NCI-H1930 (cell line): ENCODE measurements around the gene SMC3.
"Not testable (repeated sequence)": the region's sequence is repeated elsewhere in the genome, so short reads cannot be mapped to it uniquely, and the experiment has no call there.

ENCODE experiments used
- DNase-seq, 2 experiments: peaks; one replicate each; lab custom pipeline; 2025; lab: John Stamatoyannopoulos, UW

SMC3 gene

GRCh38 chr10:110625951-110626855 is 58.7 kb downstream of the SMC3 start:
- no peak for DNase-seq

GRCh38 chr10:110628161-110628560 is 60.7 kb downstream of the SMC3 start:
- DNase-seq, result no peak

- peak in 1 of 2 experiments; percentile 23 for DNase-seq
Measured at GRCh38 chr10:110629680-110630191, 62.2 kb downstream of the SMC3 start.

- DNase-seq, result no peak
Measured at GRCh38 chr10:110631934-110632333, 64.4 kb downstream of the SMC3 start.

GRCh38 chr10:110632591-110633215 is 65.2 kb downstream of the SMC3 start:
- no peak for DNase-seq

DNA sequence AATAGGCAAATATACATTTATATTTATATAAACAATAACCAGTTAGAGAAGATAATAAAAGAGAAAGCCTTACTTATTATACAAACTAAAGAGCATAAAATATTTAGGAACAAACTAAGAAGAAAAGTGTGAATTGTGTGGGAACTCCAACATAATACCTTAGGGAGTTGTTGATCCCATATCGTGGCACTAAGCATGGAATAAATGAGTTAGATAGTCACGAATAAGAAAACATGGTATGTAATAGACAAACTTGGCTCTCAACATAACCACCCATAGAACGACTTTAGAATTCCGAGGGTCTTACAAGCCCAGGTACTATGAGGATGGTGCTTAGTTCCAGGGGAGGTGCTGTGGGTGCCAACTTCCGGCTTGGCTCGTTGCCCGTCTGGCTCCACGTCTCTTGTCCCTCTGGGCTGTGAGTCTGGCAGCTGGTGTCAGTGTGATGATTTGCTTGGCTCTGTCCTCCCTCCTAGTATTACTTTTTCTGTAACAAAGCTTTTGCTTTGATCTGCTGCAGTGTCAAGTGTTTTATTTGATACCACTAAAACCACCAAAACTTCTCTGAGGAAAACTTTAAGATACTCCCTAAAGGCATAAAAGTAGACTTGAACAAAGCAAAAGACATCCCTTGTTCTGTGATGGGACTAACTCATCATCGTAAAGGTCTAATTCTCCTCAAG is 67.2 kb downstream of the SMC3 start:
- DNase-seq, result no peak

- no peak for DNase-seq
Measured at GRCh38 chr10:110636572-110636931, 69.1 kb downstream of the SMC3 start.

GRCh38 chr10:110636932-110637557 is 69.5 kb downstream of the SMC3 start:
- DNase-seq, result no peak

DNA sequence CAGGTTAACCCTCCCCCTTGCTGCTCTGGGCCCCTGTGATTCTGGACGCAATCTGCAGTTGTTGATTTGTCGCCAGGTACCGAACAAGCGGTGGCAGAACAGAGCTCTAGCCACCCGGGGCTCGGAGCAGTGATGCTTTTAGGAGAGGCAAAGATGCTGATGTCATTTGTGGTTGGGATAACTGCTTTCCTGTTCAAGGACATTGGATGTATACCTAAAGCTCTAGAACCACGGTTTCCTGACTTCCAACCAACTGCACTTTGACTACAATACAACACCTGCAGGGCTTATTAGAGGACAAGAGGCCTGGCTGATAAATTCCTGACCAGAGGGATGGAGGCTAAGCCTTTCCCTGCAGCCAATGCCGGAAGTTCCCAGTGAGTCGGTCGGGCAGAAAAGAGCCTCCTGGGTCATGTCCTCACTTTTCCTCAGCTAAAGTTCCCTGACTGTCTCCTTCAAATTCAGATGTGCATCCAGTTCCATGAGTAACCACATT is 70.1 kb downstream of the SMC3 start:
- DNase-seq, result no peak

DNA sequence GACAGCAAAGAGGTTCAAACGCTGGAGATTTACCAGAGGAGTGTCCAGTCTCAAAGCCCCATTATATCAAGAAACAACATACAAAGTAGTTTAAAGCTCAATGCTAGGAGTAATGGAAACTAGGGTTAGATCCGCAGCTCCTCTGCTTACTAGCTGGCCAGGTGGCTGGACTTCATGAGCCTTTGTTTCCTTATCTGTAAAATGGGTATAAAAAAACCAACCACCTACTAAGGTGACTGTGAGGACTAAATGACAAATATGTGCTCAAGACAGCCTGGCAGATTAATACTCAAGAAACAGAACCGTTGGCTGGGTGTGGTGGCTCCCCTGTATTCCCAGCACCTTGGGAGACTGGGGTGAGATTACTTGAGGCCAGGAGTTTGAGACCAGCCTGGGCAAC is 70.8 kb downstream of the SMC3 start:
- no peak for DNase-seq

DNA sequence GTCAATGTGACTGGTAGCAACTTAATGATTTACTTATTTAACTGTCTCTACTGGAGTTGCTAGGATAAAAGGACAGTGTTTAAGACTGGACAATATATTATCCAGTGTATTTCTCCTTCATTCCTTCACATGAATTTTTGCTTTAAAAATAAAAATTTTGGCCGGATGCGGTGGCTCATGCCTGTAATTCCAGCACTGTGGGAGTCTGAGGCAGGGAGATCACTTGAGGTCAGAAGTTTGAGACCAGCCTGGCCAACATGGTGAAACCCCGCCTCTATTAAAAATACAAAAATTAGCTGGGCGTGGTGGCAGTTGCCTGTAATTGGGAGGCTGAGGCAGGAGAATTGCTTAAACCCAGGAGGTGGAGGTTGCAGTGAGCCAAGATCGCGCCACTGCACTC is 71.6 kb downstream of the SMC3 start:
- DNase-seq, result not testable (repeated sequence)

DNA sequence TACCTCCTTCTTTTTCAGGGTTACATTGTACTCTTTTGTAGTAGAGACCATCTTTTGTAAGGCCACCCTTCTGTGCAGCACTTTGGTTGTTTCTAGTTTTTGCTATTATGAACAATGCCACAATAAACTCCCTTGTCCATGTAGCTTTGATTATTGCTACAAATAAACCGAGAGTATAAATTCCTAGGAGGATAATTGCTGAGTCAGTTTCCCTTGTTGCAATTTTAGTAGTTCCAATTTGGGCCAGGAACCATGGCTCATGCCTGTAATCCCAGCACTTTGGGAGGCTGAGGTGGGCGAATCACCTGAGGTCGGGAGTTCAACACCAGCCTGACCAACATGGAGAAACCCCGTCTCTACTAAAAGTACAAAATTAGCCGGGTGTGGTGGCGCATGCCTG is 72.4 kb downstream of the SMC3 start:
- DNase-seq, result not testable (repeated sequence)

DNA sequence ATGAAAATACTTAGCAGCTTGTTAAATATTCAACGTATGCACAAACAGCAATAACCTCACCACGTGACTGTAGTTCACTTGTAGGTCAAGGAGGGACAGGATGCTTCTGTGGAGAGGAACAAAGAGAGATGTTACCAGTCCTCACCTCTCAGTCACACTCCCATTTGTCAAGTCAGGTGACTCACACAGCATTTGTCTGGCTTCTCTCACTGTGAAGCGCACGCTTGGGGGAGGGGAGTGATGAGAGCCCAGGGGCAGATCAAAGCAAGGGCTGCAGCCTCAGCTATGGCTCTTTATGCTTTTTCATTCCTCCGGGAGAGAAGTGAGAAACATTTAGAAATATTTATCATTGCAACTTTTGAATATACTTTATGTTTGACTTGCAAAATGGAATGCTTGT is 73.8 kb downstream of the SMC3 start:
- DNase-seq, result no peak

GRCh38 chr10:110642204-110643034 is 74.9 kb downstream of the SMC3 start:
- DNase-seq, result no peak

DNA sequence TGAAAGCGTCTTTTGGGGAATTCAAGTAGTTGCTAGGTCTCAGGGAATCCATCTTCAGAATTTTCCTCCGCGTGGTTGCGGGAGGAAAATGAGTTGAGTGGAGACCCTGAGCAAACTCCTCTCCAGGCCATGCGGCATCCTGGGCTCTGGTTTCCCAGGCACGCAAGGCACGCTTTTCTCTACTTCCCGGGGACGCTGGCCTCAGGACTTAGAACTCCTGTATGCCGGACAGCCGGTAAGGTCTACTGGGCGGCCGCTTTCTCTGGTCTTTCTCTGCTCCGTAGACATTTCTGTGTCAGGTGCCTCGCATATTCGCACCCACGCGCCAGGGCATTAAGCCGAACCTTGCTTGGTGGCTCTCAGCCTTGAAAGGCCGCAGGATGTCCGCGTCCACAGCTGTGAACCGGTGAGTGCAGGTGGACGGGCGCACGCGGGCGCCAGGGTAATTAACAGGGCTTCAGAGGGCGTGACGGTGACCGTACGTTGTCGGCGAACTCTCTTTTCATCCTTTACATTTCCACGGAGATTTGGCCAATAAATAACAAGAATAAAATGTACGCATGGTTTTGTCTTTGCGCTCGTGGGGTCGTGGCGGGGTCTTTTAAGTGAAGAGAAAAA is 75.6 kb downstream of the SMC3 start:
- DNase-seq, result no peak

DNA sequence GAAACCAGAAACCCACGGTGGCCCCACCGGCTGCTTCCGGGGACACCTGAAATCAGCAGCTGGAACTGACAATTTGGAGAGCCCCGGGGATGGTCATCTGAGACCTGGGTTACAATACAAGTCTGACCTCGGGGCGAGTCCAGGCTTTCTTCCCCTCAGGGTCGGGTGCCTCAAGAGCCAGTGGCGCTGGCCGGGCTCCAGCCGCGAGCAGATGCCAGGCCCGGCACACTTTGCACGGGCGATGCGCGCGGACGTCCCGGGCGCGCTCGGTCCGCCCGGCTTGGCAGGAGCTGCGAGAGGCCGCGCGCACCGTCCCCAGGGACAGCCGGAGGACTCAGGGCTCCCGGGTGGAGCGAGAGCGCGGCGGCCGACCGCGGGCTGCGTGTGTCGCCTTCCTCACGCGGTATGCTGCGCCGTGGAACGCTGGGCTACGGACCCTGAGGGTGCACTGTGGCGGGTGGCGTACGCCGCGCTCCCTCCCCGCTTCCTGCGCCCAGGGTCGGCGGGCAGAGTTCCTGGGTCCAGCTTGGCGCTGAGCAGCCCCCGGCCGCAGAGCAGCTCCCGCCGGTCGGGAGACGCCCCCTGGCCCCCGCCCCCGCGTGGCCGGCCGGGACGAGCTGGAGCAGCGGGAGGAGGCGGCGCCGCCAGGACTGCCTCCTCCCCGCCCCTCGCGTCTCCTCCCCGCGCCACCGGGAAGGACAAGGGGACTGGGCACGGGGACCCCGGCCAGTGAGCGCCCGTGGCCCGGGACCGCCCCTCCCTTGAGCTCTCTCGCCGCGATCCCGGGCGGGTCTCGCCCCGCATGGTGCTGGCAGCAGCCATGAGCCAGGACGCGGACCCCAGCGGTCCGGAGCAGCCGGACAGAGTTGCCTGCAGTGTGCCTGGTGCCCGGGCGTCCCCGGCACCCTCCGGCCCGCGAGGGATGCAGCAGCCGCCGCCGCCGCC is 76.4 kb downstream of the SMC3 start, which contains the start of gene RBM20:
Gene RBM20 (plus strand): TSS at position 684 of the 945 bp plus-strand sequence. CDS start 119 bp downstream, at position 803.
- DNase-seq, result peak in 1 of 2 experiments; percentile 30

DNA sequence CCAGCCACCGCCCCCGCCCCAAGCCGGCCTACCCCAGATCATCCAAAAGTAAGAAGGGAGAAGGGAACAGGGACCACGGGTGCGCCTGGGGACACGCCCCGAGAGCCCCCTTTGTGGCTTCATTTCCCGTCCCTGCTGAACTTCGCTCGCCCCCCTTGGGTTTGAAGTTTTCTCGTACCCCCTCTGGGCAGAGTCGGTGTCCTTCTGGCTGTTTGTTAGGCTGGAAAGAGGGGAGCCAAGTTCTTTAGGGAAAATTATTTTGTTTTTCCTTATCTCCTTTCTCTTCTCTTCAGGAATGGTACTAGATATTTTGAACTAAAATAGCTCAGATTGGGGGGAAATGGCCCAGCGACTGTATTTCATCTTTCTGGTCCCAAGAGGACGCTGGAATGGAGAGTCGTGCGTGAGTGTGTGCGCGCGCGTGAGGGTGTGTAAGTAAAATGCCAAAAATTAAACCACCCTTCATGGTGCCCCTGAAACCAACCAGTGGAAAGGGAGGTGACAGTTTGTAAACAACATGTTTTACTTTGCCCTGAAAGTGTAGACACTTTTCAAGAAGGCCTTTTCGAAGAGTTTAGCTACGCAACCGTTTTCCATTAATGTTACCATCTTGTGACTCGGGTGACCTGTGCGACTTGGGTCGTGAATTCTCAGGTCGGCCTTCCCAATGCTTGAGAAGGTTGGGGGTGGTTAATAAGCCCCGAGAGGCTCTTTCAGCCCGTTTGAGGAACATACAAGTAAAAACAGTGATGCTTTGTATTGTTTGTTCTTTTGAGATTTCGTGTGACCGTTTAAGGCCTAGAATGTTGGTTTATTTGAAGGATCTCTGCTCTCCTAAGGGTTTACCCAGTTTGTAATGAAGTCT is 77.3 kb downstream of the SMC3 start:
- no peak for DNase-seq

GRCh38 chr10:110646417-110647135 is 79.1 kb downstream of the SMC3 start:
- DNase-seq, result no peak
